ENCODE data around the gene AOAH. TPM values are rescaled to one million over a fixed set of nuclear protein-coding genes. Genes with fewer than 3 reads are reported as not detected.

The AOAH gene
- total RNA-seq, 1 donor from 2014 or later: not detected

DNA sequence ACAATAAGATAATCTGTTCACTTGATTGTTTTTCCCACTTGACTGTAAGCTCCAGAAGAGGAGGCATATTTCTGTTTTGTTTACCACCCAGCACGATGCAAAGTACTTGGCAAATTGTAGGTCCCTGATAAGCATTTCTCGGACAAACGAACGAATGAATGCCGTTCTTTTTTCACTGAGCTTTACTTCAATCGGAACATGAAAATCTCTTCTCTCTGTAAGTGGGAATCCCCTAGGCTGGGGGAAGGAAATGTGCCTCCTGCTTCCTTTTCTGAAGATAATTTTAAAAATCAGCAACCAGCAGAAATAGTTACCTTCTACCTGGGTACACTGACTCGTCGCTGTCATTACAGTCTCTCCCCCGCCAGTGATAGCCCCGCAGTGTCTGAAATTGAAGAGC is 102.9 kb downstream of the AOAH start:
- H3K27me3 Mint-ChIP-seq (ENCODE audit: low read depth): no peaks in the 10 kb centered on the region
- no peaks in the 10 kb centered on the region for H3K36me3 Mint-ChIP-seq (ENCODE audit: low read depth)
- TF ChIP-seq CTCF (conservative IDR thresholded peaks at IDR 0.05): no peak
- H3K4me3 Mint-ChIP-seq: no peak overlapping the region
- H3K27ac Mint-ChIP-seq (ENCODE audit: unreplicated experiment): no peak overlapping the region
- H3K4me1 Mint-ChIP-seq: peaks cover 3% of the 10 kb centered on the region
- H3K9me3 Mint-ChIP-seq: no peaks in the 10 kb centered on the region
- DNase-seq (ENCODE audit: low read depth, low spot score): no peak

DNA sequence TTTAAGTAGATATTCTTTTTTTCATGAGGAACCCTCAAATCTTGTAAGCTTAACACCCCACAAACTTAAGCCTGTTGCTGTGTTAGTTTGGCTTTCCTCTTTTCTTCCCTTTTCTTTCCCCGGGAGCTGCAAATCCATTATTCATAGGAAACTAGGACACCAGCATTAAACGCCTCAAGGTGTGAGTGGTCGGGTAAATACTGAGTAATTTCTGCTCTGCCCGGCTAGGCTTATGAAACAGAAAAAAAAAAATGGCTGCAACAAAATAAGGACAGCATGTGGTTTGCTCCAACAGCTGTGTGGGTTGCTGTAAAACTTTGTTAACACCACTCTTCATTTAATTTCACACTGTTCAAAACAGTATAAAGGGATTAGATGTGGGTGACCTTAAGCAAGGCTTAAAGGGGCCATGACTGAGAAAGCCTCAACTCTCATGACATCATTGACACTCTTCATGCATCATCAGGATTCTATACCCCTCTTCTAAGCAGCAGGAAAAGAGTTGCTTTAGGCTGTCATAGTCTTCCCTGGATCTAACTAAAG is 104.1 kb downstream of the AOAH start:
- Mint-ChIP-seq H3K4me1 (peaks cover 3% of the 10 kb centered on the region), H3K4me3 (no peak overlapping the region), H3K36me3 (ENCODE audit: low read depth) (no peaks in the 10 kb centered on the region), H3K27me3 (ENCODE audit: low read depth) (no peaks in the 10 kb centered on the region), H3K27ac (ENCODE audit: unreplicated experiment) (no peak overlapping the region), H3K9me3 (no peaks in the 10 kb centered on the region)
- no peak for TF ChIP-seq CTCF (conservative IDR thresholded peaks at IDR 0.05)
- no peak for DNase-seq (ENCODE audit: low read depth, low spot score)

DNA sequence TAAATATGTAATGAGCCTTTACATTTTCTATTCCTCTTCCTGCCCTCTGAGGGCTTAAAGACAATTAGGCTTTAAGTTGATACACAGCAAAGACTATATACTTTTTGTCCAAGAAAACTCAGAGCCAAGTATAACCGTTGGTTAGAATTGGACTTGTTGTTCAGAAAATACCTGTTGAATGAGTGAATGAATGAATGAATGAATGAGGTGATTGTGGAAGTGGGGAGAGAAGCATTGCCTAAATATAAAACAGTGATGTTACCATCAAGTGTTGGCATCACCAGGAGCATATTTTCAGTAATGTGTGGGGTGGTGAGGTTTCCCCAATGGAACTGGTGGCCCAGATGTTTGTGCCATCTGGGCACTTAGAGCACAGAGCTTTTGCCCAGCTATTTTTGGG is 106.9 kb downstream of the AOAH start:
- Mint-ChIP-seq H3K27me3 (ENCODE audit: low read depth) (no peaks in the 10 kb centered on the region), H3K4me1 (peaks cover 11% of the 10 kb centered on the region), H3K4me3 (no peak overlapping the region), H3K36me3 (ENCODE audit: low read depth) (no peaks in the 10 kb centered on the region), H3K9me3 (no peaks in the 10 kb centered on the region), H3K27ac (ENCODE audit: unreplicated experiment) (no peak overlapping the region)
- TF ChIP-seq CTCF (conservative IDR thresholded peaks at IDR 0.05): no peak
- DNase-seq (ENCODE audit: low read depth, low spot score): no peak

DNA sequence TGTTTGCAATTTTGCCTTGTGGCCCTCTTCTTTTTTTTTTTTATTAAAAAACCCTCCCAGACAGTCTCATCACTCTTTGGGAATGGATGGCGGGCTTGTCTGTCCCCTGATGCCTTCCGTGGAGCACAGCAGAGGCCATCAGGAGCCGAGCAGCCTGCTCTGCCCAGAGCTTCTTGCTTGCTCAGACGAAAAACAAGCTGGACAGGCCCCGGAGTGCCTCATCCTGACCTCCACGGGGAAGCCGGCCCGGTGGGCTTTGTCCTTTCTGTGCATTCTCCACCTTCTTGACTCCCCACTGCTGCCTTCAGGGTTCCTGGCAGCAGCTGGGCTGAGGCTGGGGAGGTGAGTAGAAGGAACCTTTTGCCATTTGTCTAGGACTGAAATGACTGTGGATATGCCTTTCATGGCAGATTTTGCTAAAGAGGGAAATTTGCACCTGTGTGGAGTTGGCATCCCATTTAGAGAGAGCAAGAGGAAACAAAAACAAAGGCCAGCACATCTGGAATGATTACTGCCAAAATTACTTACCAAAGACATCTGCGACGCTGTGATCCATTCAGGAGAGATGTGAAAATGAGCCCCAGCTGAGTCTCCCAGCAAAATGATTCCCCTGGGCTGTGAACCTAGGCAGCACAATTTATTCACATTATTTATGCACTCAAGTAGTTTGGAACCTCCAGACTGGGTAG is 108.3 kb downstream of the AOAH start:
- no peak for DNase-seq (ENCODE audit: low read depth, low spot score)
- no peaks in the 10 kb centered on the region for H3K9me3 Mint-ChIP-seq
- H3K27ac Mint-ChIP-seq (ENCODE audit: unreplicated experiment): no peak overlapping the region

GRCh38 chr7:36614959-36615358 is 109.3 kb downstream of the AOAH start:
- Mint-ChIP-seq H3K27me3 (ENCODE audit: low read depth) (no peaks in the 10 kb centered on the region), H3K4me1 (peaks cover 9% of the 10 kb centered on the region), H3K9me3 (no peaks in the 10 kb centered on the region), H3K27ac (ENCODE audit: unreplicated experiment) (no peak overlapping the region), H3K36me3 (ENCODE audit: low read depth) (no peaks in the 10 kb centered on the region), H3K4me3 (no peak overlapping the region)
- TF ChIP-seq CTCF (conservative IDR thresholded peaks at IDR 0.05): no peak
- DNase-seq (ENCODE audit: low read depth, low spot score): no peak

More for the DNA sequence above, 108.3 kb downstream of the AOAH start:
- TF ChIP-seq CTCF (conservative IDR thresholded peaks at IDR 0.05): no peak
- Mint-ChIP-seq H3K27me3 (ENCODE audit: low read depth) (no peaks in the 10 kb centered on the region), H3K36me3 (ENCODE audit: low read depth) (no peaks in the 10 kb centered on the region), H3K4me1 (peaks cover 11% of the 10 kb centered on the region), H3K4me3 (no peak overlapping the region)
